HG02870 (cell line): ENCODE data around the gene CREB5.
"Not testable (repeated sequence)": the region's sequence is repeated elsewhere in the genome, so short reads cannot be mapped to it uniquely, and the experiment has no call there.

Source experiments
- ATAC-seq: cut with Tn5 transposase; IDR thresholded peaks from one replicate; pipeline ENCODE4 v1.9.1; 2021; ENCODE audit warnings: mild to moderate bottlenecking, moderate library complexity; ENCODE audit not compliant: unreplicated experiment

Gene CREB5

GRCh38 chr7:28573059-28573553, 160.8 kb downstream of the CREB5 start:
- no peak for ATAC-seq

DNA sequence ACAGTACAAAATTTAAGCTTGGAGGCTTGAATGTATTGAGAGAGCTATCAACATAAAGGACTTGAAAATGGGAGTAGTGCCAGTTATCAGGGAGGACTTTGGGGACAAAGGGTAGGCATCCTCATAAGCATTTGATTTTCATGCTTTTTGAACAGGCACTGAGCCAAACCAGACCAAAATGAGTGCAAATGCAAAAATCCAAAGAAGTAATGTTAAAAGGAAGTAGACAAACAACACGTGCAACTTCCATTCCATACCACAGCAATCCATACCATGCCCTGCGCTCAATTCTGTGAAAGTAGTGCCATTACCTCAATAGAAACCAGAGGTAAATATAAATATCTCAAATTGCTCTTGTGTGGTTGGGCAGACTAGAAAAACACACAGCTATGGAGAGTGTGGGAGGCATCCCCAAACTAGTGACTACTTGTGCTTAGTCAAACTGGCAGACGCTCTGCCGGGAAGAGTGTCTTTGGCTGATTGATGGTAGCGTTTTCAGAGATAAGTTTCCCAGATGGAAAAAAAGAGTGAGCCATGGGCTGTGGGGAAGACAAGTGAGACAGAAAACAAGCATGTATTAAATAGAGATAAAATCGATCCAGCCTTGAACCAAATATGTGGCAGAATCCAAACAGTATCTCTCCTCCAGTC, 161.5 kb downstream of the CREB5 start:
- ATAC-seq = no peak

DNA sequence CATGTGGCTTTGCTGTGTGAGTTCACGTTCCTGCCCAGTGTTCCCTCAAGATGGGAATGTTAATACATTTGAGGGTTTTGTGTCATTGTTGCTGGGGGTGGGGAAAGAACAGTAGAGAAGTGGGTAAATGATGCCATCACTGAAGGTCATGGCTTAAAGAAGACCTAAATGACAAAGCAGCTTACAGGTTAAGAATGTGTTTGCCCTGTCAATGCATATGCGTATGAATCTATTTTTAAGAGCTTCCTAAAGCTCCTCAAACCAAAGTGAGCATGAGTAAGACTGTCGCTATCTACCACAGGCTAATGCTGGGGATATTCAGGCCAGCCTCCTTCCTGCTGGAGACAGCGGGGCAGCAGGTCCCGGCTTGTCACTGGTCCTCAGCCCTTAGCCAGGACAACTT, 162.9 kb downstream of the CREB5 start:
- no peak for ATAC-seq

DNA sequence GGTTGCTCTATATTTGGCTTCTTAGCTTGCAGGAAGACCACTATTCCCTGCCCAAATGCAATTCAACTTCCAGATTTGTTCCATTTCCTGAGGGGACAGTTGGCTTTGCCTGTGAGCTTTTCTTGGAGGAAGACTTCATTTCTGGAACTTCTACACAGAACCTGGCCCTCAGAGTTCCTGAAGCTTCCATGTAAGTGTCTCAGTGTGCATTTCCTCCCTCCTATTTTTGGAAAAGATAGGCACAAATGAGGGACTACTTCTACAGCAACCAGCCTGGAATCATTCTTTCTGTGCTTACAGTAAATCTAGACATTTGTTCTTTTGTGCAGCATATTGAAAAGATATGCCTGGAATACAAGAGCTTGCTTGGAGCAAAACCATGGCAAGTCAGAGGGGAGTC, 164.3 kb downstream of the CREB5 start:
- ATAC-seq = no peak

DNA sequence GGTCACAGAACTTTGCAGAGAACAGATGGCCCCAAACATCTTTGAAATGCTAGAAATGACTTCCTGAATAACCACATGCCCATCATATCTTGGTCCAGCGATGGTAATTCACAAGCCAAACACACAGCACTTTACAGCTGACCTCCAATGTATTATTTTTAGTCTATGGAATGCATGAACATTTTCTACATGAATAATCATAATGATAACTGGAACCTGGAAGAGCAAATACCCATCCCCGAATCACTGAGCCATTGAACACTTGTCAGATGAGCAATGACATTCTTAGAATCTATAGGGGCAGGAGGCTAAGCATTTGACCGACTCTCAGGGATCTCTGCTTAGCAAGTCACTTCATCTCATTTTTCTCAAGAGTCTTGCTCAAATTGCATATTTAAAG, 167.3 kb downstream of the CREB5 start:
- ATAC-seq = no peak

GRCh38 chr7:28580665-28581064, 168.3 kb downstream of the CREB5 start:
- ATAC-seq = no peak

DNA sequence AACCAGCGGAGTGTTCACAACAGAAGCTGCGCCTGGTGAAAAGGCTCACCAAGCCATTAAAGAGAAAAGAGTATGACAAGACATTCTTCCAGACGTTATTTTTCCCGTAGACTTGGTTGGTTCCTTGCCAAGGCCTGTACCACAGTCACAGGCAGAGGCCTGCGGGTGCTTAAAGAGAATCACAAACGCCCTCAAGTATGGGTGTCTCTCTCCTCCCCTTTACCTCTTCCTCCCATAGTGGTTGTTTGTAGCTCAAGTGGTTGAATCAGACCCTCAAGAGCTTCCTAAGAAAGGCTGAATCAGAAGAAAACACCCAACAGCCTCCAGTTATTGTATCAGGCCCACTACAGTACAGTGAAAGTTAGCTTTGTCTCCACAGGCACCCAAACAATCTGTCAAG, 169.0 kb downstream of the CREB5 start:
- no peak for ATAC-seq

DNA sequence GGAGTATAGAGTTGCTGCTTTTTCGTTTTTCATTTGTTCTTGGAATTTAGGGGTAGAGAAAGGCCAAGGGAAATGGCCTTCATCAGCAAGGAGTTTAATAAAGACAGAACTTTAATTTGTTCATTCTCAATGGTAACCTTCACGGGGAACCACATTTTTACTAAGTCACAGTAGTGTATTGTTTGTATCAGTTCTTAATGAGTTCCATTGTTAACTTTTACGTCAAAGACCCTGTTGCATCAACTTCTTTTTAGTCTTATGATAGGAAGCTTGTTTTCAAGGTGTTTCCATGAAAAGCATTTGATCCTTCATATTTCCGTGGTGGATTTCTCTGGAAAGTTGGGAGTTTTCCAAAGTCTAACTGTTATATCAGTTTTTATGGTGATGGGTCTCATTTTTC, 169.9 kb downstream of the CREB5 start:
- no peak for ATAC-seq

GRCh38 chr7:28584235-28584634, 171.9 kb downstream of the CREB5 start:
- ATAC-seq = no peak

DNA sequence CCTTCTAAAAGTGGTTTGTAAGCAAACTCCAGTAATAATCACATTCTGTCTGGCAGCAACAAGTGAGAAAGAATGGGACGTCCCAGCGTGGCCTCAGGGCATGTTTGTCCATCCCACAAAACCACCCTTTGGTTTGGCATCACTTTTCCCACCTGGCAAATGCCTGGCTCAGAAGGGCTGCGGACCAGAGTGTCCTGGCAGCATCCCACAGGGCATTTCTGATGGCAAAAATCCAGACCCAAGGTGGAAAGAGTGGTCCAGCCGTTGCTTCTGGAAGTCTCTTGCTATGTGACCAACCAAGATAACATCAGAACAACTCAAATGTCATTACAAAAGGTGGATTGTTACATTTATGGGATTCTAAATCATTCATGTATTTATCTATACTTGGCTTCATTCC, 174.4 kb downstream of the CREB5 start:
- ATAC-seq = no peak

DNA sequence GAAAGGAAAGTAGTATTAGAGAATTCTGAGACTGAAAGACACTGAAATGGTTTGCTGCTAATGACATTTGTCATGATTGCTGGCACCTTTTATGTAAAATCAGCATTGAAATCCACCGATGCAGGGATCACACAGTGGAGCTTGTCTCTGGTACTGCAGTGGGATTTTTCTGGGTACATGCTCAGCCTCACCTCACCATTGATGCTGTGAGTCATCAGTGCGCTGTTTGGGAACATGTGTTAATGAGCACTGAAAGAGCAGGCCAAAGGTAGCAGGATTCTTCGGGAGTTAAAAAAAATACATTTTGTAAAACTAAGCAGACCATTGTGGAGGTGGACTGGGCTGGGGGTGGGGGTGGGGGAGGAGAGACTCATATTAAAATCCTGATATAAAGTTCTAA, 174.9 kb downstream of the CREB5 start:
- no peak for ATAC-seq

- no peak for ATAC-seq
Measured at GRCh38 chr7:28588602-28589001, 176.3 kb downstream of the CREB5 start.

DNA sequence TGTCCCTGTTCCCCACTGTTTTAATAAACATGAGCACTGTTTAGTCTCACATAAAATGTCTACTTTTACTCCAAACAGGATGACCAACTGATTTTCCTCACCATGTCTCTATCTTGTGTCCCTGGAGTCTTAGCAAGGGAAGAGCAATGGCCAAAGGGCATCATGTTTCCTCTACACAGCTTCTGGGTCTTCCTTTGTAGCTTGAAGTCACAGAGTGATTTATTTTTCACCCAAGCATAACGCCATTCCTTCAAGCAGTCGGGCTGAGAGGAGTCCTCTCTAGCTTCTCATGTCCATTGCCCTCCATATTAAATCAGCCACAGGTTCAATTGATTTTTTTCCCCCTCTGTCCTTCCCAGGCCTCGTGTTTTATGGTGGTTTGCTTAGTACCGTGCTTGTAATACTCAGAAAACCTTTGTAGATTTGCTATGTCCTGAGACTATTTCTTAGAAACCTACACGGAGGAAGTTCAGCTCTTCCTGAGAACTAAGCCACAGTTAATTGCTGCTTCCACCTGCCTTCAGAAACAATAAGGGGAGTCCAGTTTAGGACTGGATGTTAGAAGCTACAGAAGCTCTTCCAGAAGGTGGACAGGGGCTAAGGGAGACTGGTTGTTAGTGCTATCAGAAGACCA, 178.8 kb downstream of the CREB5 start:
- ATAC-seq = no peak

DNA sequence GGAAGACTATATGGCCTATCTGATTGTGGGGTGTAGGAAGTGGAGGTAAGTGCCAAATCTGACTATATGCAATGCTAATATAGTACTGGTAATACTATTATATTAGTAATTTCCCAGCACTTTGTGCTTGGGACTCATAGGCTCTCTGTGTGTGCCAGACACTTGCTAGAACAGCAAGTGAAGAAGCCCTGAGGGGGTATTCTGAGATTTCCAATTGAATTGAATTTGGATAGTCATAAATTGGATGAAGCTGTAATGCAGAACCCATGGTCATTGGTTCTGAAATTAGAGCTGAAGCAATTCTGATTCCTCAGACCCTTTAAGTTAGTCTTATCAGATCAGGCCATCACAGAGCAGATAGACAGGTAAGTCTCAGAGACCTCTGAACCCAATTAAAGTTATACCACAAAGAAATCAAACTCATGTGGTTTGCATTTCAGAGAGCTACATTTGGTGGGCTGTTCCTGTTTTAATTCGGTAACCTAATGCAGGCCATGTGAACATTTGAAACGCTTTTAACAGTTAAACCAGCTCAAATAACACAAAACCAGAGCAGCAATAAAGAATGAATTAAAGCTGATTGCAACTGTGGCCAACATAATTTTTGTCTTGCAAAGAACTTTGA, 179.5 kb downstream of the CREB5 start:
- ATAC-seq = no peak

- ATAC-seq = no peak
Measured at GRCh38 chr7:28592861-28593260, 180.5 kb downstream of the CREB5 start.

DNA sequence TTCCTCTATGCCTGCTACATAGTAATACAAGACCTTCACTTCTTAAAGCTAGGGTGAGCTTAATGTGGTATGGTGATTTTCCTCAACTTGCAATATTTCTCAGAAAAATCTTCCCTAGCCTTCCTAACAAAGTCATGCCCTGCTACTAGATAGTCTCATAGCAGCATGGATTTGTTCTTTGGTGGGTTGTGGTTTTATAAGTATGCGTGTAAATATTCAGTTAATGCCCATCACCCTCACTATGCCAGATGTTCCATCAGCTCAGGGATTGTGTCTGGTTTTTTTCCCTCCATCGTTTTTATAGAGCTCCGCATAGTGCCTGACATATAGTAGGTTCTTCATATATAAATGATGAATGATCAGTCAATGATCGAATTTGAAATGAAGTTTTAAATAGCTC, 182.8 kb downstream of the CREB5 start:
- ATAC-seq = no peak

DNA sequence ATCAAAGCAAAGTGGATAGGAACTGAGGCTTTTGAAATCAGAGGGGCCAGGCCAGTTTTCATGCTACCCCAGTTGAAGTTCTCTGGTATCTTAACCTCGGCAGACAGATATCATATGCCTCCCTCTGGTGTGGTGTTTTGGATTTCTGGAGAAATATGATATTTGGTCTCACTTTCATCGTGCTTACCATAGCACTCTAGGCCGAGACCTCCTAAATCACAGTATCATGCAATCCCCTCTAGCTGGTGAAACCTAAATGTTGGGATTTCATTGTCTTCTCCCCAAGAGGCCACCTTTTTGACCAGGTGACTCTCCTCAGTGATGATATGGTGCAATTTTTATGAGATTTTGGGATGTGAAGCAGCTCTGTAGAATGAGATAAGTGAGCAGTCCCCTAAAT, 183.5 kb downstream of the CREB5 start:
- ATAC-seq = no peak

DNA sequence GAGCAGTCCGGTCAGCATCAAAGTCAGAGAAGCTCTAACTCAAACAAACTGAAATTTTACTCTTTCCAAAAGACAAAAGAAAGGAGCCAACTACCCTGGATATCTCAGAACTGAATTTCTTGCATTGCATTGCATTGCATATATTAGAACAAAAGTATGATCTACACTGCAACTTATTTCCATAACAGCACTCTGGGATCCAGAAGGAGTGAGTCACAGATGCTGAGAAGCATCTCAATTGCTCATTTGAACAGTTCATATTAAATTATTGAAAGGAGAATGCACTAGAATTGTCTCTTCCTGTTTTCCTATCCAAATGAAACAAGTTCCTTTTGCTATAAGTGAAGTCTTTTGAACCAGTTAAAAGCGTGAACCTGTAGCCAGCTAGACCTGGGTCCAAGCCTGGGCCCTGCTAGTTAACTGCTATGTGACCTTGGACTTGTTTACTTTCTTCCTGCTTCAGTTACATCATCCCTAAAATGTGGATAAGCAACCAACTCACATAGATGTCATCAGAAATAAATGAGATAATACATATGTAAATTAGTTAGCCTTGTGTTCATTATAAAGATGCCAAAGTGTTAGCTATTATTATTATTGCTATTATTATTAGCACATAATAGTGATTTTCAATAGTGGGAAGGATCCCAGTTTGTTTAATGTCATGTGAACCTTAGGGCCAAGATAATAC, 184.1 kb downstream of the CREB5 start:
- no peak for ATAC-seq

DNA sequence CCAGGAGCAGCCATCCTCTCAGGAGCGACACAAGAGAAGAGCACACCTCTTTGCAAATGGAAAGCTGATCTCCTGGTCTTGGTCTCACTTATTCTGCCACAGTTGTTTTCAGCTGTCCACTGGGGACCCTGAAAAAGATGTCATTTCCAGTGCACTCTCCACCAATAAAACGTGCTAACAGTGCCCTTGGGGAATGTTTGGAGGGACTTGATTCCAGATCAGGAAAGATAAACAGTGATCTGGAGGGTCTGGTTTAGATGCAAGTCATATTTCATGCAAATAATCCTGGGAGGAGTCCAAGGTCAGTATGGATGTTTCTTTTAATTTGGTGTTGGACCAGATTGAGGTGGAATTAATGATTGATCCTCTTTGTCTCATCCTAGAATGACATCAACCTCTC, 185.0 kb downstream of the CREB5 start:
- no peak for ATAC-seq

DNA sequence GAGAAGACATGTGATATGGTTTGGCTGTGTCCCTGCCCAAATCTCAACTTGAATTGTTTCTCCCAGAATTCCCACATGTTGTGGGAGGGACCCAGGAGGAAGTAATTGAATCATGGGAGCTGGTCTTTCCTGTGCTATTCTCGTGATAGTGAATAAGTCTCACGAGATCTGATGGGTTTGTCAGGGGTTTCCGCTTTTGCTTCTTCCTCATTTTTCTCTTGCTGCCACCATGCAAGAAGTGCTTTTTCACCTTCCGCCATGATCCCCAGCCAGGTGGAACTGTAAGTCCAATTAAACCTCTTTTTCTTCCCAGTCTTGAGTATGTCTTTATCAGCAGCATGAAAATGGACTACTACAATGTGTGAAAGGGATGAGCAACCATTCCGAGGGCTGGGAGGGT, 185.7 kb downstream of the CREB5 start:
- not testable (repeated sequence) for ATAC-seq

DNA sequence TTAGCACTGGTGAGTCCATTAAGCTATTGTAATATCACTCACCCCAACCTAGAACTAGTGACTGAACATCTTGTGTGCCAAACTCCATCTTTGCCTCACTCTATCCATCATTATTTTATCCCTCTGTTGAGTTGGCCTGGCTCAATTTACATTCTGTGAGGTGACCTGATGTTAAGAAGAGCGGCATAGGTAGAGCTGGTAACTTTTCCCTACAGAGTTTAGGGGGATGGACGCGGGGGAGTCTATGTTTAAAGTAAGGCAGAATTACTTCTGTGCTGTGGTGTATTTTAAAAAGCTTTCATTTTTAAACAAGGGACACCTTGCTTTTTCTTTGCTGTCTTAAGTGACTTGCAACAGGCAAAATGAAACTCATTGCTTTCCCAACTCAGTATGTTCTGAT, 186.3 kb downstream of the CREB5 start:
- ATAC-seq = no peak

DNA sequence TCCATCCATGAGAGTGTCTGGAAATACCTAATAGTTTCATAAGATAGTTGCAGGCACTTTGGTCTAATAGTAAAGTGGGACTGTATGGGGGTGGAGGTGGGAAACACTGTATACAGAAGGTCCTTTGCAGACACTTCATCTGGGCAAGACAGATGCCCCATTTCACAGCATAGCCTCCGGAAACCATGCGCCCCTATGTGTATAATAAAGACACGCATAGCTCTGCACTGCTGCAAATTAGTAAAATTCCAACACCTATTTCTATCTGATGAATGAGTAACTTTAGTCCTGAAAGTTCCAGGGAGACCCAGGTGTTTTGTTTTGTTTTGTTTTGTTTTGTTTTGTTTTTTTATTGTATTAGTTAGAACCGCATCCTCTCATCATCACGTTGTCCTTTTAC, 187.1 kb downstream of the CREB5 start:
- ATAC-seq = no peak
